Bronchus fibroblast of lung (primary cell): ENCODE results near the gene TAS1R2. TPM values are rescaled to one million over a fixed set of nuclear protein-coding genes. Genes with fewer than 3 reads are reported as not detected.

Experiments
- total RNA-seq: library from RNA; depleted of rRNA; stranded (reverse); fragments of >200 nt; gene quantifications from 2 replicates; pipeline ENCODE4 v1.2.3, GENCODE V29; 2015

Gene TAS1R2
- not detected in 2 replicates for total RNA-seq

GRCh38 chr1:18859560-18859959, at the start of gene TAS1R2:
Gene TAS1R2 (minus strand): TSS chr1:18859660. CDS start chr1:18859660, 0 bp downstream.

DNA sequence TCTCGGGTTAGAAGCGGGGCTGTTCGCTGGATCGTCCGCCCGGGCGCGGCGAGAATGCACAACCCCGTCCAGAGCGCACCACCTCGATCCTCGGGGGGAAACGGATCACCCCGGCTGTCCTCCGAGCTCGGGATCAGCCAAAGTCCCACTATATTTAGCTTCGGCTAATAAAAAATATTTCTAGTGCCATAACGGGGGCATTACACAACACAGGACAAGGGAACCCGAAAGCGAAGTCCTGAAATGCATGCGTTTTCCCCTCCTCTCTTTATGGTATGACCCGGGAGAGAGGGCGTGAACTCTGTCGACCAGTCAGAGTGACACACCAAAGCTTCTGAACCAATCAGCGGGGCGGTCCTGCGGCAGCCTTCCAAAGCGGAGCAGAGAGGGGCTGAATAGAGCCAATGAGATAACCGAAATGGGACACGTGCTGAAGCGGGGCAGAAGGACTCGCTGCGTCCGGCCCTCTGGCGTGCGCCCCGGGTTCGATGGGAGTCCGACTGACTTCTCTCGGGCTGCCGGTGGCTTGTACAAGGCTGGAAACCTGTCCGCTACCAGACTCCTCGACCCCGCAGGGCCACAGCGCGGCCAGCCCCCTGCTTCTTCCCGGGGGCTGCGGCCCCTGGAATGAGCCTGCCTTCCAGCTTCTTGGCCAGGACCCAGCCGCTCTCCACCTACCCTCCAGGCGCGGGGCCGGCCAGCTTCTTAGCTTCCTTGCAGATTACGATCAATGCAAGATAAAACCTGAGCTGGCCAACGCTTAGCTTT, 43.2 kb upstream of the TAS1R2 start, which contains the start of gene ALDH4A1:
ALDH4A1 (minus strand) TSS at position 33 of the 768 bp plus-strand sequence; CDS start at position 1, 32 bp downstream.

Other genes with a start within 250 kb of the TAS1R2 start
- not detected in 2 replicates for gene PAX7, start 228.8 kb downstream of the TAS1R2 start, total RNA-seq
- 8.2 and 15.3 TPM in 2 replicates for gene ALDH4A1, start 42.9 kb upstream of the TAS1R2 start, total RNA-seq
- gene IFFO2, start 97.0 kb upstream of the TAS1R2 start, total RNA-seq = 5.4 and 7.4 TPM in 2 replicates